ENCODE data around the gene PXMP4.
A peak's percentile ranks its signal among the peaks of the same experiment; 100 is the strongest.

Gene PXMP4

DNA sequence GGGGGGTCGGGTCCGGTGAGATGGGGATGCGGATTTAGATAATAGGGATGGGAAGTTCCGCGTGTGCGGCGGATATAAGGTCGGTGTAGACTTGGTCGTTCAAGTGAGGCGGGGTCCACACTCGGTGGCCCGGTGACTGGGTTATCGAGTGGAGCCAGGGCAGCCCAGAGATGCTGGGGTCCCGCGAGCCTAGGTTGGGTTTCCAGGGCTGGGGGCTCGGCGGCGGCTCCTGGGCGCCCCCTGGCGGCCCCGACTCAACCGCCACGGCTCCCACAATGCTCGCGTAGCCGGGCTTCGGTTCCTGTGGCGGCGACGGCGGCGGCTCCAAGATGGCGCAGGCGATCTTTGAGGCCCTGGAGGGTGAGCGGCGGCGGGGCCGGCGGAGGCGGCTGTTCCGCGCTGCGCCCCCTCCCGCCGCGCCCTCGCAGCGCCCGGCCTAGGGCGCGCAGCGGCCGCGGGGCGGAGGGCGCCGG is 11.6 kb upstream of the PXMP4 start, which contains the start of gene ZNF341:
Gene ZNF341 (plus strand): TSS at position 304 of the 473 bp plus-strand sequence. CDS start 26 bp downstream, at position 330.
- peak; percentile 90 for DNase-seq

DNA sequence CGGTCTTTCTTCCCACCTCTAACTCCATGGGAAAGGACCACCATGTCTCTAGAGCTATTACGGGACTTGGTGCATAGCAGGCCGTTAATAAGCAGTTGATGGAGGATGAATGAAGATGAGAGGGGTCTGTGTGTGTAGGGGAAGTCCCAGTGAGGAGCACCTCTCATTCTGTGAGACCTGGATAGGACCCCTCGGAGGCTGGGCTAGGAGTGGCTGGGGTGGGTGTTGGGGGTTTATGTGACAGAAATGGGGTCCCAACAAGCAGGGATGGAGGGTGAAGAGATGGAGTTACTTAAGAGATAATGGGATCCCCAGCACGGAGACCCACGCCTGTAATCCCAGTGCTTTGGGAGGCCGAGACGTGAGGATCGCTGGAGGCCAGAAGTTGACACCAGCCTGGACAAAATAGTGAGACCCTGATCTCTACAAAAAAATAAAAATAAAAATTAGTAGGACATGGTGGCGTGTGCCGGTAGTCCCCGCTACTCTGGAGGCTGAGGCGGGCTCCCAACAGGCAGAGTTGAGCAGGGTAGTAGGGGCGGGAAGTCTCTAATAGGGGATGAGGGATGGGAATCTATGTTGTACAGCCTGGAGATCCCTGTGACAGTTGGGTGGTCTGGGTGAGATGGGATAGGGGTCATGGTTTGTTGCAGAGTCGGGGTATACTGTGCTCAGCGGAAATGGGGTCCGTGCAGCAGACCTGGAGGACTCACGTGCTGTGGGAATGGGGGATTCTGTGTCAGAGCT is 11.0 kb upstream of the PXMP4 start:
- DNase-seq: no peak

DNA sequence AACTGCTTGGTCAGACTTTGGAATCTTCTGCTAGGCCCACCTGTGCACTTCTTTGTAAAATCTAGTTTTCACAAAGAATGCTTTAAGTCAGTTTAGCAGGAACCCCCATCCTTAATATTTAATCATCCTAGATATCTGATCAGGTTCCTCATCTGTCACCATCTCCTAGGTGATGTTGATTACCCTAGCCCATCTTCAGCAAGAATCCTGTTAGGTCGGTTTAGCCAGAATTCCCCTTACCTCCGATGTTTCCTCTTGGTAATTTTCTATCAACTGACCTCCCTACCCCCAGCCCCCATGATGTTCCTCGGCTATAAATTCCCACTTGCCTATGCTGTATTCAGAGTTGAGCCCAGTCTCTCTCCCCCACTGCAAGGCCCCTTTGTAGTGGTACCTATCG is 9.0 kb upstream of the PXMP4 start:
- DNase-seq: no peak

DNA sequence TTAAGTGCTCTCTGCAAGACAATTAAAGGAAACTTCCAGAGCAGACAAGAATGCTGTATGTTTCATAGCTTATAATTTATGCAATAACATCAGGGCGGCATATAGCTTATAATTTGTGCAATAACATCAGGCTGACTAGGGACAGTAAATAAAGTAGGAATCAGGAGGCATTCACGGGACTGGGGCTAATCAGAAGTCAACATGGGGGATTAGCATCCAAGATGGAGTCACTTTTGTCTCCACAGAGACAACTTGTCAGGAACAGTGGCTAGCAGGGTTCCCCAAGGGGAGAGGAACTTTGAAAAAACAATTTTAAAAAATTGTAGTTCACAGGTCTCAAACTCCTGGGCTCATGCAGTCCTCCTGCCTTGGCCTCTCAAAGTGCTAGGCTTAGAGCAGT is 8.4 kb upstream of the PXMP4 start:
- no peak for DNase-seq

DNA sequence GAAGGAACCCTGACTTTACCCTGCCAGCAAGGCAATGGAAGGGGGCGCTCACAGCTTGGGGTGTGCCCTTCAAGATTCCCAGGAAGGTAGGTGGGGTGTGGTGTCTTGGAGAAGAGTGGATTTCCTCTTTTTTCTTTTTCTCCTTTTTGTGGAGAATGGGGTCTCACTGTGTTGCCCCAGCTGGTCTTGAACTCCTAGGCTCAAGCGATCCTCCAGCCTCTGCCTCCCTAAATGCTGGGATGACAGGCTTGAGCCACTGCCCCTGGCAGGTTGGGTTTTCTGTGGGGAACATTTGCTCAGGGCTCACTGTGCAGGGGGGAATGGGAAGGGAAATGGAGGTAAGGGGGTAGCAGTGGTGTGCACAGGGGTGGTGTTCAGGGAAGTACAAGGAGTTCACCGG is 7.7 kb upstream of the PXMP4 start:
- DNase-seq: no peak

DNA sequence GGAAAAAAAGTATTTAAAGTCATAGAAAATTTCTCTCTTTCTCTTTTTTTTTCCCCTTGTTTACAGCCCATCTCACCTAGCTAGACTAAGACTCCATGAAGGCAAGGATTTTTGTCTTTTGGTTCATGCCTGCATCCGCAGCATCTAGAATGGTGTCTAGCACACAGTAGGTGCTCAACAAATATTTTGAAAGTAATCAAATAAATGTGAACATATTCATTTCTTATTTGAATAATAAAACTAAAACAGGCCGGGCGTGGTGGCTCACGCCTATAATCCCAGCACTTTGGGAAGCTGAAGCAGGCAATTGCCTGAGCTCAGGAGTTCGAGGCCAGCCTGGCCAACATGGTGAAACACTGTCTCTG is 7.0 kb upstream of the PXMP4 start:
- no peak for DNase-seq

DNA sequence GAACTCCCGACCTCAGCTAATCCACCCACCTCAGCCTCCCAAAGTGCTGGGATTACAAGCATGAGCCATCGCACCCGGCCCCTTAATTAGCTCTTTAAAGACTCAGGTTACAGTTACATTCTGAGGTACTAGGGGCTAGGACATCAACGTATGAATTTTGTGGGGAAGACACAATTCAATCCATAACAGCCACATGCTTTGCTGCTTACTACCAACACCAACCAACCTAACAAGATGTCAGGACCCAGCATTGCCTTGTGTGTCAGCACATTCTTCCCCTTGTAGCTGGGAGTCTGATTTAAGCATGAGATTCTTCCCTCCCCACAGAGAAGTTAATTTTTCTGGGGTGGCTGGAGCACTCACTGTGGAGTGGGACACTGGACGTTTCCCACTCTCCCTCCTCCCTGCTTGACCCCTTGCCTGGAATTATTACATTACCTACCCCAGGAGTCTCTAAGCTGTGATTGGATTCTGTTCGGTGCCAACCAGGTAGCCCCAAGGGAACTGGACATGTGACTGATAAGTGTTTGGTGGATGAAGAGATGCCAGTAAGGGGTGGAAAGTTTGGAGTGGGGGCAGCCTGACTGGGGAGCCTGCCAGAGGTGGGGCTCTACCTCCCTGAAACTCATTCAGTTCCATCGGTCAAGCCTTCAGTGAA is 5.6 kb upstream of the PXMP4 start:
- DNase-seq: no peak

DNA sequence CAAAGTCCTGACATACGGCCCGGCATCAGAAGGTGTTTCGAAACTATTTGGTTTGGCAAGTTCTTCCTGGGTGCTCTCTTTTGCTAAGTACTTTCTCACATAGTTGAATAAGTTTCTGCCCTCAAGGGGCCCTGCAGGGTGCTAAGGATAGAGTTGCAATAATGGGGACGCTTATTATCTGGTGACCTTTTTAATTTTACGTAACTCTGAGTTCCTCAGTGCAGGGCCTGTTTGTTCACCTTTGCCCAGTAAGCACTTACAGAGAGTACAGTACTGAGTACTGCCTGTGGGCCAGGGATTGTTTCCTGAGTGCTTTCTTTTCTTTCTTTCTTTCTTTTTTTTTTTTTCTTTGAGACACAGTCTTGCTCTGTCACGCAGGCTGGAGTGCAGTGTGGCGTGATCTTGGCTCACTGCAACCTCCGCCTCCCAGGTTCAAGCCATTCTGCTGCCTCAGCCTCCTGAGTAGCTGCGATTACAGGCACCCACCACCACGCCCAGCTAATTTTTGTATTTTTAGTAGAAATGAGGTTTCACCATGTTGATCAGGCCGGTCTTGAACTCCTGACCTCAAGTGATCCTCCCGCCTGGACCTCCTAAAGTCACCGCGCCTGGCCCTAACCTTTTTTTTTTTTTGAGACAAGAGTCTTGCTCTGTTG is 4.5 kb upstream of the PXMP4 start:
- DNase-seq: no peak

DNA sequence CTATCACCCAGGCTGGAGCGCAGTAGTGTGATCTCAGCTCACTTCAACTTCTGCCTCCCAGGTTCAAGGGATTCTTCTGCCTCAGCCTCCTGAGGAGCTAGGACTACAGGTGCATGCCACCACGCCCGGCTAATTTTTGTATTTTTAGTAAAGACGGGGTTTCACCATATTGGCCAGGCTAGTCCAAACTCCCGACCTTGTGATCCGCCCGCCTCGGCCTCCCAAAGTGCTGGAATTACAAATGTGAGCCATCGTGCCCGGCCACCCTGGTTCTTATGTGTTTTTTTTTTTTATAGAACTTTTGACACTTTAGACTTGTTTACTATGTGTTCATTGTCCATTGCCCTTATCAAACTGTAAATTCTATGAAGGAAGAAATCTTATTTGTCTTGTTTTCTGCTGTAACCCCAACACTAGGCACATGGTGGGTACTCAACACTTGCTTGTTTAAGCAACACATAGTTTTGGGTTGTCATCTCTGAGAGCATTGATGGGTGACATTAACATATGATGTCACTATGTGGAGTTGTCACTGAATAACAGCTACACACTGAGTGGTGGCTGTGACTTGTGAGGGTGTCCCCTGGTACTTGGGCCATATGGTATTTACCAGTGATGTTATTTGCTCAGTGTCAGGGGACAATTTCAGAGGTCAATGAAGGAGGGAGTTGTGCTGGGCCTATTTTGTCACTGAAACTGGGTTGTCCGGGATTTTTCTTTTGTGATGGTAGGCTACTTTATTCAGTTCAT is 1.5 kb upstream of the PXMP4 start:
- no peak for DNase-seq

DNA sequence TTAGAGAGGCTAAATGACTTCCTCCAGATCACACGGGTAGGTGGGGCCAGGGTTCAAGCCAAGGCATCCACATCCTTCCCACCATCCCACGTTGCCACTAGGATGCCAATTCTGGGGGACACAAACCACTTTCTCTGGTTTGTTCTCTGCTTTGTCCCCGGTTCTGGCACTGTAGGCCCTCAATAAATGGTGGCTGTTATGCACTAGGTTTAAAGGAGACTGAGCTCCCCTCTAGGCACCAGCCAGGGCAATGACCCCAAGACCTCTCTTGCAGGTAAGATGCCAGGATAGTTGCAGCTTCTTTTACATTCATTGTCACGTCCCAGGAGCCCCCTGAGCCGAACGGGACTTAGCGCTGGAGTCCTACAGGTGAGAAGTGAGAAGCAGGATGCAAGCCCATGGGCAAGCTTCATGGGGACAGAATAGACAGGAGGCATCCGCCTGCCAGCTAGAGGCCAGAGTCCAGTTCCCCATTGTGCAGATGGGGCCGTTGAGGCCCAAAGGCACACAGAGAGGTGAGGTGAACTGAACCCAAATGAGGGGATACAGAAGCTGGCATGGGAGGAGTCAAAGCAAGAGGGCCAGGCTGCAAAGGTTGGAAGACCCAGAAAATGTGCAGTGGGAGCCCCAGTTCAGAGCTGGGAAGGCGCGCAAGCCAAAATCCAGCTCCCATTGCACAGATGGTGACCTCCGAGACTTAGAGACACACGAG is 677 bp downstream of the PXMP4 start:
- no peak for DNase-seq

DNA sequence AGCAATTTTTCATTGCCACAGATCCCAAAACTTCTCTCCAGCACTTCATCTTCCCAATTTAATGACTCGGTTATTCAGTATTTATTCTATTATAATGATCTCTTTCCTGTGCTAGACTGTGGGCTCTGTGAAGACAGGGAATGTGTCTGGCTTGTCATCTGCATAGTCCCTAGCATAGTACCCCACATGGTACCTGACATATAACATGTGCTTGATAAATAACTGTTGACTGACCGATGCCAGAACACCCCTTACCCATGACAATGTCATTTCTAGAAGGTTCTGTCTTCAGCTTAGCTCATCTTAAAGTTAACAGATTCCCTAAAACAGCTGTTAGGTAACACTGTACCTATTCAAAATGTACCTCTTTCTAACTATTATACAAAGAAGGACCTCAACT is 3.6 kb downstream of the PXMP4 start:
- DNase-seq: no peak

DNA sequence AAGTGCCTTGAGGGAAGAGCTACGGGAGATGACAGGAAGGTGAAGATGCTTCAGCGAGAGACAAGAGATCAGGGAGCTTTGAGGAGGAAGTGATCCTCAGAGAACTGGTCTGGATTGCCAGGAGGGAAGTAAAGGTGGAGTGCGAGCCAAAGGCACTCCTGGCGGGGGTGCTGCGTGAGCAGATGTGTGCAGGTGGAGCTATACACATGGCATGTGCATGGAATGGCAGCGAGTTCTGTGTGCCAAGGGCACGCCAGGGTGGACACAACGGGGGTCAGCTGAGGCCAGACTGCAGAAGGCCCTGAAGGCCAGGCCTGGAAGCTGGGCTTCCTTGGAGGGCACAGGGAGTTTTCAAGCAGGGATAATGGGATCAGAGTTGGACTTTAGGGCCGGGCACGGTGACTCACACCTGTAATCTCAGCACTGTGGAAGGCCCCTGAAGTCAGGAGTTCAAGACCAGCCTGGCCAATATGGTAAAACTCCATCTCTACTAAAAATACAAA is 6.2 kb downstream of the PXMP4 start:
- no peak for DNase-seq

DNA sequence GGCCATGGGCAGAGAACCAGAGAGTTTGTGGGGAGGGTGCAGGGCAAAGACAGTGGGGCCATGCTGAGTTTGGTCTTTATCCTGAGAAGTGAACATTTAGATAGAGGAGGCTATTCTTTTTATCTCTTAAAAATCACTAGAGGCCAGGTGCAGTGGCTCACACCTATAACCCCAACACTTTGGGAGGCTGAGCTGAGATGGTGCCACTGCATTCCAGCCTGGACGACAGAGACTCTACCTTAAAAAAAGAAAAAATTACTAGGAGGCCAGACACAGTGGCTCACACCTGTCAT is 8.7 kb downstream of the PXMP4 start:
- DNase-seq: no peak

DNA sequence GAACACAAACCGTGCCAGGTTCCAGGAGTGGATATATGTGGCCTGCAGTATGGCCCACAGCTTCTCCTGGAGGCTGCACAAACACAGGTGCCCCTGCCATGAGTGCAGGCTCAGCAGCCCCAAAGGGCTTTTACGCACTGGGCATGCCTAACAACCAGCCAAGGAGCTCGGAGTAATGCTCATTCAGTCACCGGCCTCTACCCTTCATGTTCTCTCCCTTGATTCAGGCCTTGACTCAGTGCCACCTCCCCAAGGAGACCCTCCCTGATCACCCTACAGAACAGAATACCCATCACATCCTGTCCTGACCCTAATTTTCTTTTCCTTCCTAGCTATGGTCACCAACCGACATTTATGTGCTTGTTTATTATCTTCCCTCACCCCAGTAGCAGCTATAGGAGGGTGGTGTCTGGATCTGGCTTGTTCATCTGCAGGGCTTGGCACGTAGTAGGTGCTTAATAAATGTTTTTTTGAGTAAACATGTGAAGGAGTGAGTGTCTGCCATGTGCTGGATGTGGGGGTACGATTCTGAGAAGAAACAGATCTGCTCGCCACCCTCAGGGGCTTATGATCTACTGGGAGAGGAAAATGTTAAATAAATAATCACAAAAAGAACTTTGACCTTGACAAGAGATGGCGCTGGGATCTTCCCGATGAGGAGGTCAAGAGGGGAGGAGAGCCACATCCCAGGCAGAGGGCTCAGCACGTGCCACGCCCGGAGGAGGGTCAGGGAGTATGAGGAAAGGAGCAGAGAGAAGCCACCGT is 9.2 kb downstream of the PXMP4 start:
- DNase-seq: no peak

DNA sequence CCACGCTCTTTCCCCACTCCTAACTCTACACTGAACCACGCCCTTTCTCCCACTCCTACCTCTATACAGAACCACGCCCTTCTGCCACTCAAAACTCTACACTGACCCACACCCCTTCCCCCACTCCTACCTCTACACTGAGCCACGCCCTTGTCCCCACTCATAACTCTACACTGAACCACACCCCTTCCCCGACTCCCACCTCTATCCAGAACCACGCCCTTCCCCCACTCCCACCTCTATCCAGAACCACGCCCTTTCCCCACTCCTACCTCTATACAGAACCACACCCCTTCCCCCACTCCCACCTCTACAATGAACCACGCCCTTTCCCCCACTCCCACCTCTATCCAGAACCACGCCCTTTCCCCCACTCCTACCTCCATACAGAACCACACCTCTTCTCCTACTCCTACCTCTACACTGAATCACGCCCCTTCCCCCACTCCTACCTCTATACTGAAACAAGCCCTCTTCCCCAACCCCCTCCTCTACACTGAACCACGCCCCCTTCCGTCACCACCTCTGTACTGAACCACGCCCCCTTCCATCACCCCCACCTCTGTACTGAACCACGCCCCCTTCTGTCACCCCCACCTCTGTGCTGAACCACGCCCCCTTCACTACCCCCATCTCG is 10.1 kb downstream of the PXMP4 start:
- no peak for DNase-seq

DNA sequence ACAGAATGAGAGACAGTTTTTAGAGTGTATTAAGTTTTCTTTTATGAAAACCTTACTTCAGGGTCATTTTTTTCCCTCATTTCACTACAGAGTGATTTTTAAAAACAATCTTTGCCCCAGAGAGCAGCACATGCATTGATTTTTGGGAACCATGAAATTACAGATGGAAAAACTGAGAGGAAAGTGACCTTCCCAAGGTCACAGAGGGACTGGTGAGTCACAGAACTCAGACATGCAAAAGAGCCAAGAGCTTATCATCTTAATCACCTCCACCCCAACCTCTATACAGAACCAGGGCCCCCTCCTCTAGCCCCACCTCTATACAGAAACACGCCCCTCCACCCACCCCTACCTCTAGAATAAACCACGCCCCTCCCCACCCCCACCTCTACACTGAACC is 10.7 kb downstream of the PXMP4 start:
- DNase-seq: no peak

DNA sequence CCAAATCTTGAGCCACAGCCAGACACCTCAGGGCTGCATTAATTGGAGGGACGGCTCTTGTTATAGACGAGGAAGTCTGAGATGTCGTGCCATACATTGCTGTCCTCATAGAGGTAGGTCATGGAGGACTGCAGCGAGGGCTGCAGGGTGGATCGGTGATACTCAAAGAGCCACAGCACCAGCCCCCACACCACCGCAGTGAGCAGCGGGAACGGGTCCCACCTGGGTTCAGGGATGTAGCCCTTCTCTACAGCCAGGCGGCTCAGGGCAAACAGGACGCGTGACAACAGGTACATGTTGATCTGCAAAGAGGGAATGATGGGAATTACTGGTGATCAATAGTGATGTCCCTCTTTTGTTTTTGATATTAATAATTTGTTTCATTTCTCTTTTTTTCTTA is 12.4 kb downstream of the PXMP4 start:
- DNase-seq: no peak

DNA sequence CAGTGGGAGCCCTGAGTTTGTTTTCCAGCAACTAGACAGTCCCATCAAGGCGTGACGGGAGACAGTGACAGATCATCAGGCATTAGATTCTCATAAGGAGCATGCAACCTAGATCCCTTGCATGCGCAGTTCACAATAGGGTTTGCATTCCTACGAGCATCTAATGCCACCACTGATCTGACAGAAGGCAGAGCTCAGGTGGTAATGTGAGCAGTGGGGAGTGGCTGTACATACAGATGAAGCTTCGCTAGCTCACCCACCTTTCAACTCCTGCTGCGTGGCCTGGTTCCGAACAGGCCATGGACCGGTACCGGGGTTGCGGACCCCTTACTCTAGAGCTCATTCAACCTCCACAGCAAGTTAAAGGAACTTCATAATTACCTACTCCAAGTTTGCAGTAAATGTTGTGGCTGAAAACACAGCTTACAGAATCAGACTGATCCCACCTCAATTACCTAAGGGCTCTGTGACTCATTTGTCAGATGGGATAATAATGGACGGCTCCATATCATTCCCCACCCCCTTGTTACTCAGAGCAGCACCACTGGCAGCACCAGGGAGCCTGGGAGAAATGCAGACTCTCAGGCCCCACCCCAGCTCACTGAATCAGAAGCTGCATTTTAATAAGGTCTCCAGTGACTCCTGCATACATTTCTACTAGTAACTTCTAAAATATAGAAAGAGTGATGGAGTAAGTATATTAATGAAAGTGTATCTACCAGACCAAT is 15.7 kb downstream of the PXMP4 start:
- no peak for DNase-seq

DNA sequence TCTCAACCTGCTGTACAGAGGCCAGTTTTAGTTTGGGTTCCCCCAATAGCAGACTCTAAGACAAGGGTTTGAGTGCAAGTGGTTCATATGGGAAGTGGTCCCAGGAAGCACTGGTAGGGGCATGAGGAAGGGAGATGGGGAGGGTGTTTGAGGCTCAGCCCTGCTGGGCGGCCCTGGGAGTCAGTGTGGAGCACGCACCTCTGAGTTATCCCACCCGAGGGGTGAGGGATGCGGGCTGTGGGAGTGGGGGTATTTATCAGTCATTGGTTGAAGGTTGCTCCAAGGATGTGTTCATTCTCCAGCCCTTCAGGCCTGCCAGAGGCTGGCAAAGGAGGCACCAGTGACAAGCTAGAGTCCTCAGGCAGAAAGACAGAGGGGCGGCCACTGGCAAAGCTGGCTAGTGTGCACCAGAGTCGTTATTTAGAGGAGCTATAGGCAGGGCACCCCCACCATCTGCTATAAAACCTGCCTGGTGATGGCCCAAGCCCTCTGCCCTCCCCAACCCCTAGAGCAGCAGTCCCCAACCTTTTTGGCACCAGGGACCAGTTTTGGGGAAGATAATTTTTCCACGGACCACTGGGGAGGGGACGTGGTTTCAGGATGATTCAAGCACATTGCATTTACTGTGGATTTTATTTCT is 16.5 kb downstream of the PXMP4 start:
- DNase-seq: no peak

DNA sequence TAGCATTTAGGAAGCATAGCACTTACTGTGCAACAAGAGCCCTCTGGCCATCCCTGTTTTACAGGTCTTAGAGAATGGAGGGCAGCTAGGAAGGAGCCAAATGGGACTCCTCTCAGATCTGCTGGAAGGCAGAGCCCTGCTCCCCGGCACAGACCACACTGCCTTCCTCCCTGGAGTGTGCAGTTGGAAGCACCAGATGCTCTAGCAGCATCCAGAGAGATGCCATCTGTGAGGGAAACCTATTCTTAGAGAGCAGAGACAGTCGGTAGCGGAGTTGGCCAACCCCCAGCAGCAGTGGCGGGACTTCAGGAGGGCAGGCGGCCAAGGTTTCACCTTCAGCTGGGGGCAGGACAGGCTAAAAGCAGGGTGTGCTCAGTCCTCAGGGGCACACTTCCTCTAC is 17.2 kb downstream of the PXMP4 start:
- no peak for DNase-seq

Measured in fibroblast of skin of abdomen (primary cell).